Glomerular visceral epithelial cell (primary cell): Measurements from ENCODE around the gene TUBE1.

Source experiments
- DNase-seq: peaks from one replicate; pipeline ENCODE4 v3.0.0-alpha.2; 2016; ENCODE audit errors: extremely low spot score

TUBE1 gene

GRCh38 chr6:112036088-112036637 lies 51.1 kb downstream of the TUBE1 start:
- DNase-seq = no peak

- no peak for DNase-seq
These were observed 52.7 kb downstream of the TUBE1 start for GRCh38 chr6:112034616-112034995.

- DNase-seq = no peak
These were observed 53.3 kb downstream of the TUBE1 start for GRCh38 chr6:112033791-112034615.

GRCh38 chr6:112032728-112033127 lies 54.6 kb downstream of the TUBE1 start:
- no peak for DNase-seq

- no peak for DNase-seq
These were observed 55.3 kb downstream of the TUBE1 start for GRCh38 chr6:112031960-112032359.

- no peak for DNase-seq
These were observed 56.2 kb downstream of the TUBE1 start for GRCh38 chr6:112030961-112031660.

- no peak for DNase-seq
These were observed 56.9 kb downstream of the TUBE1 start for GRCh38 chr6:112030206-112030960.

GRCh38 chr6:112029045-112029822 lies 58.0 kb downstream of the TUBE1 start:
- DNase-seq = peak; percentile 42

GRCh38 chr6:112027942-112028674 lies 59.2 kb downstream of the TUBE1 start:
- DNase-seq = no peak

- no peak for DNase-seq
These were observed 60.3 kb downstream of the TUBE1 start for GRCh38 chr6:112026933-112027332.

GRCh38 chr6:112024464-112024863 lies 62.8 kb downstream of the TUBE1 start:
- DNase-seq = no peak

- no peak for DNase-seq
These were observed 64.5 kb downstream of the TUBE1 start for GRCh38 chr6:112022749-112023148.

- DNase-seq = no peak
These were observed 65.5 kb downstream of the TUBE1 start for GRCh38 chr6:112021691-112022310.
